Peyer's patch (tissue), 4 donors: ENCODE measurements around the gene SUGCT. TPM values are rescaled to one million over a fixed set of nuclear protein-coding genes. Genes with fewer than 3 reads are reported as not detected.

Source experiments
- DNase-seq, 3 donors: peaks; one replicate each; pipeline ENCODE4 v3.0.0-alpha.2; 2017 to 2019
- H3K27ac ChIP-seq, 4 donors: fragments of 200-600 bp; sonication (generic); one replicate each; pipeline ENCODE4 v1.5.1; 2016 to 2019
- H3K27me3 ChIP-seq, 2 donors: fragments of 200-600 bp; sonication (generic); one replicate each; pipeline ENCODE4 v1.5.1; 2019
- H3K36me3 ChIP-seq, 3 donors: fragments of 200-600 bp; sonication (generic); one replicate each; pipeline ENCODE4 v1.5.1; 2016 to 2019
- H3K4me1 ChIP-seq, 4 donors: fragments of 200-600 bp; sonication (generic); one replicate each; pipeline ENCODE4 v1.5.1; 2016 to 2019
- H3K4me3 ChIP-seq, 4 donors: fragments of 200-600 bp; sonication (generic); 1 replicate in 3 of 4; 2 replicates in 1 of 4; pipeline ENCODE4 v1.5.1; 2016 to 2019; ENCODE audit warnings: mild to moderate bottlenecking in 1 of 4
- H3K9me3 ChIP-seq, 4 donors: fragments of 200-600 bp; sonication (generic); one replicate each; pipeline ENCODE4 v1.5.1; 2016 to 2019; ENCODE audit warnings: mild to moderate bottlenecking in 1 of 4
- POLR2A ChIP-seq, 2 donors: fragments of 450-650 bp; IDR thresholded peaks; one replicate each; pipeline ENCODE4 v1.5.1; 2017; ENCODE audit warnings: antibody characterized with exemption in 2 of 2, mild to moderate bottlenecking in 2 of 2, moderate library complexity in 2 of 2
- total RNA-seq, 4 donors: library from RNA; depleted of rRNA; stranded (reverse); fragments of >200 nt; gene quantifications; one replicate each; pipeline ENCODE4 v1.1.0, GENCODE V29; 2016
- TF ChIP-seq, protein P1 (sequence below), 6 experiments: fragments of 450-650 bp in 4 of 6; fragments of 200-600 bp in 2 of 6; sonication (generic) in 1 of 6; IDR thresholded peaks; one replicate each; pipeline ENCODE4 v1.5.1; 2017 to 2019; ENCODE audit warnings: antibody characterized with exemption in 6 of 6, mild to moderate bottlenecking in 3 of 6, moderate library complexity in 1 of 6

The SUGCT gene
- total RNA-seq, 4 donors from 2014 or later, result 6.4 to 8.9 (median 8.3) TPM; not detected in 1

DNA sequence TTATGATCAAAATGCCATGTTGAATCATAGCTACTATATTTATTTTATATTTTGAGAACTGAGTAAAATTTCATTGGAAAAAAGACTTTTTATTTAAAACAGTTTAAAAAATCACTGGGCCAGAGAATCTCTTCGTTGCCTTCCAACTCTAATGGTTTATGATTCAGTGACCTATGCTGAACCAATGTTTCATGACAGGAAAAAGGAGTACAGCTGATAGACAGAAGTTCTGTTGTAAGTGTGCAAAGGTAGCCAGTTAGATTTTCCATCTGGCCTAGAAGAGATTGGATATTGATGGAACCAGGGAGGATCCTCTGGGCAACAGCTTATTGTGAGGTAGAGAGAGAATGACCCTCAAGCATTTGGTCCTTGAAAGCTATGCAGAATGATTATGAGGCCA is 745.8 kb downstream of the SUGCT start:
- no peak for TF ChIP-seq POLR2A (IDR thresholded peaks at IDR 0.05)
- TF ChIP-seq, protein P1, sequence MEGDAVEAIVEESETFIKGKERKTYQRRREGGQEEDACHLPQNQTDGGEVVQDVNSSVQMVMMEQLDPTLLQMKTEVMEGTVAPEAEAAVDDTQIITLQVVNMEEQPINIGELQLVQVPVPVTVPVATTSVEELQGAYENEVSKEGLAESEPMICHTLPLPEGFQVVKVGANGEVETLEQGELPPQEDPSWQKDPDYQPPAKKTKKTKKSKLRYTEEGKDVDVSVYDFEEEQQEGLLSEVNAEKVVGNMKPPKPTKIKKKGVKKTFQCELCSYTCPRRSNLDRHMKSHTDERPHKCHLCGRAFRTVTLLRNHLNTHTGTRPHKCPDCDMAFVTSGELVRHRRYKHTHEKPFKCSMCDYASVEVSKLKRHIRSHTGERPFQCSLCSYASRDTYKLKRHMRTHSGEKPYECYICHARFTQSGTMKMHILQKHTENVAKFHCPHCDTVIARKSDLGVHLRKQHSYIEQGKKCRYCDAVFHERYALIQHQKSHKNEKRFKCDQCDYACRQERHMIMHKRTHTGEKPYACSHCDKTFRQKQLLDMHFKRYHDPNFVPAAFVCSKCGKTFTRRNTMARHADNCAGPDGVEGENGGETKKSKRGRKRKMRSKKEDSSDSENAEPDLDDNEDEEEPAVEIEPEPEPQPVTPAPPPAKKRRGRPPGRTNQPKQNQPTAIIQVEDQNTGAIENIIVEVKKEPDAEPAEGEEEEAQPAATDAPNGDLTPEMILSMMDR (IDR thresholded peaks at IDR 0.05), result no peak
- H3K9me3 ChIP-seq, result no peaks in the 10 kb centered on the region
- H3K27ac ChIP-seq, result no peak overlapping the region
- H3K4me1 ChIP-seq, result peaks cover 0 to 14% (median 0%) of the 10 kb centered on the region in 4 donors
- H3K4me3 ChIP-seq, result no peak overlapping the region
- DNase-seq, result no peak
- no peaks in the 10 kb centered on the region for H3K36me3 ChIP-seq
- H3K27me3 ChIP-seq, result no peaks in the 10 kb centered on the region

DNA sequence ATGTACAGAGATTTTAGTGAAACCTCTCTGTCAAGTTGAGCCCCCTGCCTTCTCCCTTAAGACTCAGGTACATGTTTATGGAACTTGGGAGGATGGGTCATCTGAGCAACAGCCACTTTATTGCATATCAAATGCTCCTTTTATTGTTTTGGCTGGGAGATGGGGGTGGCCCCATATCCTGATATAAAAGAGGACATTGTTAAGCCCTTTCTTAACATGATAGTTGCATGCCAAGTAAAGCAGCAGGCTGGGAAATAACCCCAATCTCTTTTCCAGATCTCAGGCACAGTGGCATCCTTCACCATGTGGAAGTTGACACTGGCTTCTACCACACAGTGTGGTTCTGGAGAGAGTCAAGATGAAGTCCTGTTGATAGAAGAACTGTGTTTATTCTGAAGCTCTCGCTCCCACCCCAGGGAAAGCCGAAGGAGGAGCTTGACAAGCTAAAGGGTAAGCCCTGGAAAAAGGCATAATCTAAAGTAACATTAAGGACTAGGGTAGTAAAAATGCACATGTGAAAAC is 746.7 kb downstream of the SUGCT start:
- TF ChIP-seq, protein P1 (IDR thresholded peaks at IDR 0.05), result no peak
- no peak for TF ChIP-seq POLR2A (IDR thresholded peaks at IDR 0.05)
- Histone ChIP-seq H3K9me3 (no peaks in the 10 kb centered on the region), H3K4me1 (peaks cover 0 to 14% (median 0%) of the 10 kb centered on the region in 4 donors), H3K27ac (peak overlapping the region in 1 of 4 donors; percentile 43), H3K27me3 (no peaks in the 10 kb centered on the region), H3K36me3 (no peaks in the 10 kb centered on the region), H3K4me3 (no peak overlapping the region)
- no peak for DNase-seq

DNA sequence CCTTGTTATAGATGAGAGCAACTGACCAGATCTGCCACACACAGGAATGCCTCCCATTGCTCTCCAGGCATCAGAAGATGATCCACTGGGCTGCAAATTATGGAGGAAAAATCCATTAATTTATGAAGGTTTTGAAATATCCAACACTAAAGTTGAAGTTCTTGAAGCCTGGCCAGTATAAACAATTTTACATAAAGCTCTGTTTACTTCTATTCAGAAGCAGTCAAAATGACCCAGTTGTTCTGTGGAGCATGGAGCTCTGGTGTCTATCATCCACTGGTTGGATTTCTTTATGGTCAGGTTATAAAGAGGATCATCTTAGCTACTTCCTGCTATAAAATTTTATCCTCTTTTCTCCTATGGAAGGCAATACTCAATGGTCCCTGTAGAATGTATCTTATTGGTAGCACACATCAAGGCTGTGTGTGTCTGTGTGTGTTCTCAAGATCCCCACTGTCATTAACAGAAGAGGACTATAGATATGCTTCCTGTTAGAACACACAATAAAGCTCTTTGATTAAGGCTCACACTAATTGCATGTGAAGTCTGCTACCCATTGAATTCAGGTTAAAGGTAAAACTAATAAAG is 747.4 kb downstream of the SUGCT start:
- Histone ChIP-seq H3K27me3 (no peaks in the 10 kb centered on the region), H3K27ac (peak overlapping the region in 1 of 4 donors; percentile 43), H3K9me3 (no peaks in the 10 kb centered on the region), H3K36me3 (no peaks in the 10 kb centered on the region), H3K4me3 (no peak overlapping the region), H3K4me1 (peaks cover 0 to 14% (median 0%) of the 10 kb centered on the region in 4 donors)
- DNase-seq, result no peak
- TF ChIP-seq, protein P1 (IDR thresholded peaks at IDR 0.05), result no peak
- TF ChIP-seq POLR2A (IDR thresholded peaks at IDR 0.05), result no peak

DNA sequence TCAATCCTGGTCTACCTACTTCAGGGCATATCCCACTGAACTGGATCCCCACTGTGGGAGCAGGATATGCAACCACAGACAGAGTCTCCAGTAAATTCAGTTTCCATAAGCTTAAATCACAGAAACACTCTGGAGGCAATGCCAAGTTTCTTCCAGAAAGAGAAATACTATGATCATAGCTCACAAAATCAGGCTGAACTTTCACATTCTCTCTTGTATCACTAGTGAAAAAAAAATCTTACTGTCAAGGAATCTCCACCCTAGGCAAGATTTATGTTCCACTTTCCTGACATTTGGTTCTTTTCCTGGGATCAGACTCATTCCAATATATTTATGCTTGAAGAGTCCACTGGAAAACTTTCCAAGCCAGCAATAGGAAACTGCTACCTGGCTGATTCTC is 749.0 kb downstream of the SUGCT start:
- no peak for DNase-seq
- H3K27me3 ChIP-seq, result no peaks in the 10 kb centered on the region
- no peaks in the 10 kb centered on the region for H3K9me3 ChIP-seq
- no peak overlapping the region for H3K27ac ChIP-seq
- peaks cover 0 to 14% (median 0%) of the 10 kb centered on the region in 4 donors for H3K4me1 ChIP-seq
- H3K4me3 ChIP-seq, result no peak overlapping the region
- H3K36me3 ChIP-seq, result no peaks in the 10 kb centered on the region
- TF ChIP-seq, protein P1 (IDR thresholded peaks at IDR 0.05), result no peak
- no peak for TF ChIP-seq POLR2A (IDR thresholded peaks at IDR 0.05)

DNA sequence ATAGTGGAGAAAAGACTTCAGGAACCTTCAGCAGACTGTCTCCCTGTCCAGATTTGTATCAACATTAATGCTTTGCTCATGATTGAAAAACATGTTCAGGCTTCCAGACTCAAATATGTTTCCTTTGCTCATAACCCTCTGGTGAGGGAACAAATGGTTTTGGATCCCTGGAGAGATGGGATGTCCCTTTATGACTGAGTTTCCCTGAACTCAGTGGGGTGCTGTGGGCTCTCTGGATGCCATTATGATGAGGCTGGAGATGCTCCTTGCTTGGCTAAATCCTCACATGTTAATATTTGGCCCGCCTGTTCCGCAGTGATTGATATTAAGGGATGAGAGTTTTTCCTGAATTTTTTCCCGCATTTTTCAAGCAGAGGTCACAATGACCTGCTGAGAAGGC is 749.4 kb downstream of the SUGCT start:
- Histone ChIP-seq H3K9me3 (no peaks in the 10 kb centered on the region), H3K36me3 (no peaks in the 10 kb centered on the region), H3K4me1 (peaks cover 0 to 14% (median 0%) of the 10 kb centered on the region in 4 donors), H3K27ac (no peak overlapping the region), H3K4me3 (no peak overlapping the region), H3K27me3 (no peaks in the 10 kb centered on the region)
- DNase-seq, result no peak
- no peak for TF ChIP-seq POLR2A (IDR thresholded peaks at IDR 0.05)
- TF ChIP-seq, protein P1 (IDR thresholded peaks at IDR 0.05), result no peak
